ENCODE measurements around the gene DDAH1. TPM values are rescaled to one million over a fixed set of nuclear protein-coding genes. Genes with fewer than 3 reads are reported as not detected.
A peak's percentile ranks its signal among the peaks of the same experiment; 100 is the strongest.
"Not testable (repeated sequence)": the region's sequence is repeated elsewhere in the genome, so short reads cannot be mapped to it uniquely, and the experiment has no call there.

DDAH1 gene
- total RNA-seq, 1 experiment from 2014 or later: 80.9 TPM

- H3K27ac ChIP-seq: no peak overlapping the region
- H3K9me3 ChIP-seq (replicated peaks): no peaks in the 10 kb centered on the region
- H3K4me1 ChIP-seq: no peaks in the 10 kb centered on the region
- H3K4me3 ChIP-seq: no peak overlapping the region
- no peaks in the 10 kb centered on the region for H3K36me3 ChIP-seq
- no peaks in the 10 kb centered on the region for H3K27me3 ChIP-seq
- no peak for DNase-seq
Measured at GRCh38 chr1:85484264-85484663, 19.3 kb upstream of the DDAH1 start.

DNA sequence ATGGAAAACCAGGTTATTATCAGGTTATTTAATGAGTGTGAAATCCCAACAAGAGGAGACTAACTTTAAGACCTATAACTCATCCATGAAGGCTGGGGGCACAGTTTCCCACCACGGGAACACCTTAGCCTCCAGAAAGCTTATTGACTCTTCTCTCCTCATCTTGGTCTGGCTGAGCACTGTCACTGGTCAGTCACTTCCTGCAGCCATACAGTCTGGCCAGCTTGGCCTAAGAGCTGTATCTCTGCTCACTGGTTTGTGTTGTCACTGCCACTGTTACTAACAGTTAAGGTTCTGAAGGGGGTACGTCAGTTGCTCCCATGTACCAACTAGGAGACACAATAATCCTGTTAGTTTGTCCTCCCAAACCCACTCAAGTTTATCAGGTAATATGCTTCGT is 16.7 kb upstream of the DDAH1 start:
- no peaks in the 10 kb centered on the region for H3K36me3 ChIP-seq
- no peaks in the 10 kb centered on the region for H3K4me1 ChIP-seq
- H3K4me3 ChIP-seq: no peak overlapping the region
- no peaks in the 10 kb centered on the region for H3K9me3 ChIP-seq (replicated peaks)
- no peak overlapping the region for H3K27ac ChIP-seq
- H3K27me3 ChIP-seq: no peaks in the 10 kb centered on the region
- no peak for DNase-seq

DNA sequence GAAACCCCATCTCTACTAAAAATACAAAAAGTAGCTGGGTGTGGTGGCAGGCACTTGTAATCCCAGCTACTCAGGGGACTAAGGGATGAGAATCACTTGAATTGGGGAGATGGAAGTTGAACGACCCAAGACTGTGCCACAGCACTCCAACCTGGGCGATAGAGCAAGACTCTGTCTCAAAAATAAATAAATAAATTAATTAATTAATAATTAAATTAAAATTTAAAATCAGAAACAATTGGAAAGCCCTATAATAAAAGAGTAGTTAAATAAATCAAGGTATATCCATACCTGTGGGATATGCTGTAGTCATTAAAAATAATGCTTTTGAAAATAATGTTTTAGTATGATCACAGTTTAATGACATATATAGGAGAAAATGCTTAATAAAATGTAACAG is 15.6 kb upstream of the DDAH1 start:
- Histone ChIP-seq H3K36me3 (no peaks in the 10 kb centered on the region), H3K27ac (no peak overlapping the region), H3K4me1 (no peaks in the 10 kb centered on the region), H3K4me3 (no peak overlapping the region), H3K9me3 (replicated peaks) (no peaks in the 10 kb centered on the region), H3K27me3 (no peaks in the 10 kb centered on the region)
- no peak for DNase-seq

DNA sequence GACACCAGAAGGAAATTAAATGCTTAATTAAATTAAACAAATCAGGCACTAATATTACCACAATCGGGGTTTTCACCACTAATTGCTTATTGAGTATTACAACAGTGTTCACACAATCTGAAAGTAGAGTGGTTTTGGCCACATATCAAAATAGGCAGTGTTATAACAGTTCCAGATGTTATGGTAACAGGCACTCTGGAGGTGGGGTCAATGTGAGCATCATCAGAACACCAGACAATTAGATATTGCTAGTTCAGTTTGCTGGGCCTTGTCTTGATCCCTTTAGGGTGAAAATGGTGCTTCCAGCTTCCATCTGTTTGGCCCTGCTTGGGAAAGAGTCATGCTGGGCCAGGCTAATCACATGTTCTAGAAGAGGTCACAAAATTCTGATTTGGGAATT is 14.5 kb upstream of the DDAH1 start:
- Histone ChIP-seq H3K4me3 (no peak overlapping the region), H3K27ac (no peak overlapping the region), H3K36me3 (no peaks in the 10 kb centered on the region), H3K9me3 (replicated peaks) (no peaks in the 10 kb centered on the region; the same call in 1 of the 2 replicates), H3K27me3 (no peaks in the 10 kb centered on the region), H3K4me1 (peaks cover 2% of the 10 kb centered on the region; the same call in 1 of the 2 replicates)
- DNase-seq: no peak

DNA sequence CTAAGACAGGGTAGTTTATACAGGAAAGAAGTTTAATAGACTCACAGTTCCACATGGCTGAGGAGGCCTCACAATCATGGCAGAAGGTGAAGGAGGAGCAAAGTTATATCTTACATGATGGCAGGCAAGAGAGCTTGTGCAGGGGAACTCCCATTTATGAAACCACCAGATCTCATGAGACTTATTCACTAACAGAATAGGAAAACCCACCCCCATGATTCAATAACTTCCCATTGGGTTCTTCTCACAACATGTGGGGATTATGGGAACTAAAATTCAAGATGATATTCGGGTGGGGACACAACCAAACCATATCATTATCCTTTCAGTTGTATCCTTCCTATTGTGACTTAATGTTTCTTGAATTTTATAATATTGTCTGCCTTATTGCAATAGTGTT is 13.4 kb upstream of the DDAH1 start:
- DNase-seq: no peak
- no peaks in the 10 kb centered on the region for H3K27me3 ChIP-seq
- no peak overlapping the region for H3K4me3 ChIP-seq
- H3K9me3 ChIP-seq (replicated peaks): no peaks in the 10 kb centered on the region; the same call in none of the 2 replicates
- H3K27ac ChIP-seq: no peak overlapping the region
- H3K4me1 ChIP-seq: peaks cover 2% of the 10 kb centered on the region; the same call in 1 of the 2 replicates
- H3K36me3 ChIP-seq: no peaks in the 10 kb centered on the region

DNA sequence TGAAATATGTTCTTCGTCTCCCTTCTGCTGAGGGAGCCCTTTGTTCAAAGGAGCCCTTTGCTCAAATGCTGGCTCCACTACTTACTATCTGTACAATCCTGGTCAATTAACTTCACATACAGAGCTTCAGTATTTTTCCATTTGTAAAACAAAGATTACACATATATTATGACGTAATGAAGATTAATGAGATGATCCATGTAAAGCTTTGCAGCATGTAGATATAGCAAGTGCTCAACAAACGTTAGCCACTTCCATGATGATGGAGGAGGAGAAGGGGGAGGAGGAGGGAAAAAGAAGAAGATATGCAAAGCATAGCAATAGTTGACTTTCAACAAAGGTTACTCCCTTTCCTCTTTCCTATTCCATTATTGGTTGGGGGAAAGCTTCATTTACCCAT is 10.1 kb upstream of the DDAH1 start:
- peaks cover 2% of the 10 kb centered on the region; the same call in 1 of the 2 replicates for H3K4me1 ChIP-seq
- DNase-seq: no peak
- no peaks in the 10 kb centered on the region for H3K36me3 ChIP-seq
- no peaks in the 10 kb centered on the region for H3K27me3 ChIP-seq
- H3K9me3 ChIP-seq (replicated peaks): no peaks in the 10 kb centered on the region; the same call in none of the 2 replicates
- H3K4me3 ChIP-seq: no peak overlapping the region
- no peak overlapping the region for H3K27ac ChIP-seq

DNA sequence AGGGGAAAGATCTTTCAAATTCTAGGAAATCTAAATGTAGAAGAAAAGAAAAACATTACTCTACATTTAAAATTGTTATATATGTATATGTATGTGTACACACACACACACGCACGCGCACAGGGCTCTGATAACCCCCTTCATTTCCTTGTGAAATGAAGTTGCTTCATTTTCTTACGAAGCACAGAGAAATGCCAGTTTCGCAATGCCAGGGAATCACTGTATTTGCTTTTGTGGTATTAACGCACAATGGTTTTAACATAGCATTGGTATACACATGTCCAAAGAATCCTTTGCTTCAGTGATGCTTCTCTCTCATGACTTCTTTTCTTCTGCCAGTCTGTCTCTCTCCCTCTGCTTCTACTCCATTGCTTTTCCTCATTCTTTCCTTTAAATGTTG is 8.4 kb upstream of the DDAH1 start:
- no peak for DNase-seq
- Histone ChIP-seq H3K4me3 (no peak overlapping the region), H3K27ac (no peak overlapping the region)

GRCh38 chr1:85471558-85471957 is 6.6 kb upstream of the DDAH1 start:
- H3K9me3 ChIP-seq (replicated peaks): no peaks in the 10 kb centered on the region; the same call in none of the 2 replicates
- no peak overlapping the region for H3K27ac ChIP-seq
- H3K27me3 ChIP-seq: no peaks in the 10 kb centered on the region
- DNase-seq: no peak
- H3K4me3 ChIP-seq: no peak overlapping the region
- H3K4me1 ChIP-seq: peaks cover 2% of the 10 kb centered on the region; the same call in 1 of the 2 replicates
- H3K36me3 ChIP-seq: no peaks in the 10 kb centered on the region

More for the DNA sequence above, 8.4 kb upstream of the DDAH1 start:
- Histone ChIP-seq H3K4me1 (peaks cover 2% of the 10 kb centered on the region; the same call in 1 of the 2 replicates), H3K9me3 (replicated peaks) (no peaks in the 10 kb centered on the region; the same call in none of the 2 replicates), H3K27me3 (no peaks in the 10 kb centered on the region), H3K36me3 (no peaks in the 10 kb centered on the region)

DNA sequence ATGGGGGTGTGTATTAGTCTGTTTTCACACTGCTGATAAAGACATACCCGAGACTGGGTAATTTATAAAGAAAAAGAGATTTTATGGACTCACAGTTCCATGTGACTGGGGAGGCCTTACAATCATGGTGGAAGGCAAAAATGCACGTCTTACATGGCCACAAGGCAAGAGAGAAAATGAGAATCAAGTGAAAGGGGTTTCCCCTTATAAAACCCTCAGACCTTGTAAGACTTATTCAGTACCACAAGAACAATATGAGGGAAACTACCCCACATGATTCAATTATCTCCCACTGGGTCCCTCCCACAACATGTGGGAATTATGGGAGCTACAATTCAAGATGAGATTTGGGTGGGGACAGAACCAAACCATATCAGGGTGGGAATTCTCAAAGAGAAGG is 5.2 kb upstream of the DDAH1 start:
- H3K36me3 ChIP-seq; H3K27me3 ChIP-seq; H3K4me3 ChIP-seq; H3K27ac ChIP-seq; H3K9me3 ChIP-seq (replicated peaks); DNase-seq: not testable (repeated sequence)
- H3K4me1 ChIP-seq: peaks cover 11% of the 10 kb centered on the region; the same call in 1 of the 2 replicates

DNA sequence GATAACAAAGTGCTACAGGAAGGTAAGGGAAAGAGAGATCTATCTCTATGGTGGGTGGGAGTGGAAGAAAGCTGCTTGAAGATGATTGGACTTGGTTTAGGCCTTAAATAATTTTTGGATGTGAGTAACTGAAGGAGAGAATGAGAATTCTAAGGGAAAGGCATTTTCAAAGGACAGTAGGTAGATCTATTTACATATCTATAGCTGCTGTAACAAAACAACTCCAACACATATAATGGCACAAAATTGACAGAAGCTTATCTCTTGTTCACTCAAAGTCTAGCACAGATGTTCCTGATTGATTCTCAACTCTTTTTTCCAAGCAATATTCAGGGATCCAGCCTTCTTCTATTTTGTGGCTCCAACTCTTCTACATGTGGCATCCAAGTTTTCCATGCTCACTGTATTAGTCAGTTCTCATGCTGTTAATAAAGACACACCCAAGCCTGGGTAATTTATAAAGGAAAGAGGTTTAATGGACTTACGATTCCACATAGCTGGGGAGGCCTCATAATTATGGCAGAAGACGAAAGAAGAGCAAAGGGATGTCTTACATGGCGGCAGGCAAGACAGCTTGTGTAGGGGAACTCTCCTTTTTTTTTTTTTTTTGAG is 3.1 kb upstream of the DDAH1 start:
- Histone ChIP-seq H3K4me1 (peaks cover 11% of the 10 kb centered on the region; the same call in 1 of the 2 replicates), H3K4me3 (no peak overlapping the region), H3K27ac (no peak overlapping the region), H3K9me3 (replicated peaks) (no peaks in the 10 kb centered on the region; the same call in none of the 2 replicates), H3K36me3 (no peaks in the 10 kb centered on the region), H3K27me3 (no peaks in the 10 kb centered on the region)
- DNase-seq: no peak

- Histone ChIP-seq H3K27me3 (no peaks in the 10 kb centered on the region), H3K4me1 (peaks cover 11% of the 10 kb centered on the region; the same call in 1 of the 2 replicates), H3K9me3 (replicated peaks) (no peaks in the 10 kb centered on the region; the same call in 1 of the 2 replicates), H3K27ac (no peak overlapping the region), H3K36me3 (no peaks in the 10 kb centered on the region), H3K4me3 (no peak overlapping the region)
- no peak for DNase-seq
Measured at GRCh38 chr1:85467036-85467435, 2.1 kb upstream of the DDAH1 start.

DNA sequence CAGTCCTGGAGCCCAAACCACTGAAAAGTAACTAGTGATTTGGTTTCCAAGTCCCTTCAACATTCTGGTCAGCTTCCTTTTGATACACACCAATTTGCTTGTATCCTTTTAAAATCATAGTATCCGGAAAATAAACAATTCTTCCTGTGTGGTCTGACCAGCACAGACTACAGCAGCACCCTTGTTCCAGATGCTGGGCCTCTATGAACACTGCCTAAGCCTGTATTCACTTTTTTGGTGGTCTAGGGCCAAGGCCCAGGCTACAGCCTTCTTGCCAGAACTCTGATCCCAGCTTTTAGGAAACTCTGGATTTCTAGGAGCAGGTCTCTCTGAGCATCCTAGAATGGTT is 801 bp upstream of the DDAH1 start:
- DNase-seq: peak; percentile 69 to 83
- no peaks in the 10 kb centered on the region for H3K36me3 ChIP-seq
- no peaks in the 10 kb centered on the region; the same call in 1 of the 2 replicates for H3K9me3 ChIP-seq (replicated peaks)
- H3K27me3 ChIP-seq: no peaks in the 10 kb centered on the region
- H3K27ac ChIP-seq: peak overlapping the region; percentile 71
- H3K4me1 ChIP-seq: peaks cover 11% of the 10 kb centered on the region; the same call in 1 of the 2 replicates
- peak overlapping the region; percentile 90 for H3K4me3 ChIP-seq

GRCh38 chr1:85464497-85465098 is 361 bp downstream of the DDAH1 start:
- Histone ChIP-seq H3K9me3 (replicated peaks) (no peaks in the 10 kb centered on the region), H3K4me1 (peaks cover 11% of the 10 kb centered on the region; the same call in 1 of the 2 replicates), H3K27ac (peak overlapping the region; percentile 59), H3K36me3 (no peaks in the 10 kb centered on the region), H3K27me3 (no peaks in the 10 kb centered on the region), H3K4me3 (peak overlapping the region; percentile 90)
- DNase-seq: peak; percentile 72 to 73

GRCh38 chr1:85463731-85464496 is 1.0 kb downstream of the DDAH1 start:
- H3K27ac ChIP-seq: peak overlapping the region; percentile 59
- no peaks in the 10 kb centered on the region for H3K9me3 ChIP-seq (replicated peaks)
- H3K27me3 ChIP-seq: no peaks in the 10 kb centered on the region
- peak overlapping the region; percentile 90 for H3K4me3 ChIP-seq
- no peaks in the 10 kb centered on the region for H3K36me3 ChIP-seq
- peaks cover 11% of the 10 kb centered on the region; the same call in 1 of the 2 replicates for H3K4me1 ChIP-seq
- DNase-seq: peak in 1 of 2 experiments; percentile 6
